CD4-positive, alpha-beta T cell treated with Interleukin-10 for 1 hour (primary cell): ENCODE results near the gene MYH15.

ENCODE experiments used
- DNase-seq: peaks from one replicate; pipeline ENCODE4 v3.0.0-alpha.2; 2020

The MYH15 gene

GRCh38 chr3:108468577-108468976, 41.8 kb downstream of the MYH15 start:
- DNase-seq = no peak

GRCh38 chr3:108462899-108463298, 47.5 kb downstream of the MYH15 start:
- no peak for DNase-seq

GRCh38 chr3:108461661-108462111, 48.7 kb downstream of the MYH15 start:
- DNase-seq = no peak

DNA sequence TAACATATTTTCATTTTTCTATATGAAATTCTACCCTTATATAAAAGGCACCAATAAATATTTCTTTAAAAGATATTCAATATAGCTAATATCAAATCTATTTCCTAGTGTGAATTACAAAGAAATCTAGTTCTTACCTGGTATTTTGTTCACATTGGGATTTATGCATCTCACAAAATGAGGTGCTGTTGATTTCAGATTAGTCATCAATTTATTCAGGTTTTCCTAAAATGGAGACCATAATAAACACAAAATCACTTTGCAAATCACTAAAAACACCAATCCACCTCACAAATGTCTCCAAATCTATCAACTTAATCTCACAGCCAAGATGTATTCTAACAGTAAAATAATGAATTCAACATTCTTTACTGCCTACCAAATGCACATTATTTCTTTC, 51.2 kb downstream of the MYH15 start:
- no peak for DNase-seq

GRCh38 chr3:108455212-108455705, 55.1 kb downstream of the MYH15 start:
- no peak for DNase-seq

GRCh38 chr3:108453565-108453964, 56.8 kb downstream of the MYH15 start:
- DNase-seq = no peak

DNA sequence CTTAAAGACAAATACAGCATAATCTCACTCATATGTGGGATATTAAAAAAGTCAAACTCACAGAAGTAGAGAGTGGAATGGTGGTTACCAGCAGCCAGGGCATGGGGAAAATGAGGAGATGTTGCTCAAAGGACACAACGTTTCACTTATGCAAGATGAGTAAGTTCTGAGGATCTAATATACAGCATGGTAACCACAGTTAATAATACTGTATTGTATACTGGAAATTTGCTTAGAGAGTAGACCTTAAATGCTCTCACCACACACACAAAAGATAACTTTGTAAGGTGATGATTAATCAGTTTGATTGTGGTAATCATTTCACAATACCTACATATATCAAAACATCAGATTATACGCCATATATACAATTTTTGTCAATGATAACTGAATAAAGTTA, 60.0 kb downstream of the MYH15 start:
- DNase-seq = no peak

DNA sequence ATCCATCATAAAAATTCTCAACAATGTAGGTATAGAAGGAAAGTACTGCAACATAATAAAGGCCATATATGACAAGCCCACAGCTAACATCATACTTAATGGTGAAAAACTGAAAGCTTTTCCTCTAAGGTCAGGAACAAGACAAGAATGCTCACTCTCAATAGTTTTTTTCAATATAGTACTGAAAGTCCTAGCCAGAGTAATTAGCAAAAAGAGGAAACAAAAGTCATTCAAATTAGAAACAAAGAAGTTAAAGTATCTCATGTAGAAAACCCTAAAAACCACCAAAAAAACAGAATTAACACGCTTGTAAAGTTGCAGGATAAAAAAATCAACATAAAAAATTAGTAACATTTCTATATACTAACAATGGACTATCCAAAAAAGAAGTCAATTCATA, 61.8 kb downstream of the MYH15 start:
- DNase-seq = no peak

GRCh38 chr3:108447096-108447847, 63.1 kb downstream of the MYH15 start:
- no peak for DNase-seq

DNA sequence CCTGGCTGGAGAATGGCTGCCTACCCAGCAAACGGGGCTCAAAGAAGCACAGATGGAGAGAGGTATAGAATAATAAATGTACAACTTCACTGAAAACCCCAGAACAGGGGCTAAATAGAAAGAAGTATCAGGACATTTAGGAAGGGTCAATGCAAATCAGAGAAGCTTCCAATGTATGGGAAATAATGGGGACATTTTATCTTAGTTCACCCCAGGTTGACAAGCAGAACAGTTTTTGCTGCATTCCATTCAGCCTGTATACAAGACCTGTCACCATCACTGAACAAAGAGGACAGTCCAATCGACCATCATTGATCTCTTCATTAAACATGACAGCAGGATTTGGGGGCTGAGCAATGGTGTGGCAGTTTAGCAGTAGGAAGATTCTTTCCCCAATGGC, 68.1 kb downstream of the MYH15 start:
- DNase-seq = no peak

GRCh38 chr3:108441518-108441917, 68.9 kb downstream of the MYH15 start:
- DNase-seq = no peak

GRCh38 chr3:108441071-108441507, 69.3 kb downstream of the MYH15 start:
- DNase-seq = no peak

DNA sequence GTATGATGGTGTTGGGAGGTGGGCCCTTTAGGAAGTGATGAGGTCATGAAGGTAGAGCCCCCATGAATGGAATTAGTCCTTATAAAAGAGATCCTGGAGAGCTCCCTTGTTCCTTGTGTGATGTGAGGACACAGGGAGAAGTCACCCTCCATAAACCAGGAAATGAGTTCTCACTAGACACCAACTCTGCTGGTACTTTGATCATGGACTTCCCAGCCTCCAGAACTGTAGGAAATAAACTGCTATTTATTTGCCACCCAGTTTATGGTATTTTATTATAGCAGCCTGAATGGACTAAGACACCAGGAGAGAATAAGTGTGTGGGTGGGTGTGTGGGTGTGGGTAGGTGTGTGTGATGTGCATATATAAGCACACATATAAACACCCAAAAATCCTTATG, 71.9 kb downstream of the MYH15 start:
- DNase-seq = no peak

DNA sequence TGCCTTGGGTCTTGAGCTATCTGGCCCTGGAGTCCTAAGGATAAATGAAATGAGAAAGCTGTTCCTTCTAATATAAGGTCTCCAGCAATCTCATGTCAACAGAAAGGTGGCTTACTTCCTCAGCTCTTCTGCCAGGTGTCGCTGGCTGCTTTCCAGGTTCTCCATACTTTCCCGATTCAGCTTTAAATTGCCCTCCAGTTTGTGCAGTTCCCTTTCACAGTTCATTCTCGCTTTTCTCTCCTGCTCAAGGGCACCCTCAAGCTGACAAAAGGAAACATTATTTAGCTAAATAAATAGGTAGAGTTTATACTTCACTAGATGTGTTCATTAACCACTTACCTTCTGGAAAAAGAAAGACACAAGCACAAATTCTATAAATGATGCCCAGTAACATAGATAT, 73.0 kb downstream of the MYH15 start:
- DNase-seq = no peak

- DNase-seq = no peak
Observed at GRCh38 chr3:108433928-108434327, 76.5 kb downstream of the MYH15 start.

GRCh38 chr3:108432431-108432830, 78.0 kb downstream of the MYH15 start:
- DNase-seq = no peak

DNA sequence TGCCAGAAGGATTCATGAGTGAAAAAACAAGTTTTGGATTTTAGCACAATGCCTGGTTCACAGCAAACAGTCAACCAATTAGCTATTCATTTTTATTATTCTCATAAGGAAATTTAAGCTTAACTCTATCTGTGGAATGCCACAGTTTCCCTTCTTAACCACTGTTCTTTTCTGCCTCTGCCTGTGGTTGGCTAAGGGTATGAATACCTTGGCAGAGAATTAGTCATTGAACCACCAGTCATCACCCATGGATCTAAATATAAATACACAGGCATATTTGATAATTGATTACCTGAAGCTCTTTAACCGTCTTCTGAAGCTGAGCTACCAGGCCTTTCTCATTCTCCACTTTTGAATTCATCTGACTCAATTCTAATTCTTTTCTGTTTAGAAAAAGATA, 79.9 kb downstream of the MYH15 start:
- DNase-seq = no peak

- DNase-seq = no peak
Observed at GRCh38 chr3:108428586-108428985, 81.8 kb downstream of the MYH15 start.

DNA sequence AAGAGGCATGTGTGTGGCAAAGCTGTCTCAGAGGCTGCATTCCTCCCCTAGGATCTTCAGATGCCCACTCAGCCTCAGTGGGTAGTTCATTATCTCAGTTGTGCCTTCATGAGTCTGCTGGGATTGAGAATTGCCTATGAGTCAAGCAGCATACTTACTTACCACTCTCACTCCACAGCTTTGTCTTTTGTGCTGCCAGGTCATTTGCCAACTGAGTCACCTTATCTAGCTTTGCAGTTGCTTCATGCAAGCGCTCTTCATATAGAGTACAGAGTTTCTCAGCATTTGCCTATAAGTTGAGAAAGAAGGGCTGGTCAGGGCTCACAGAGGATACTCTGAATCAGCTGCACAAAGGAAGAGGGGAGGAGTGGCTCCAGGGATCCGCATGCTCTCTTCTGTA, 89.5 kb downstream of the MYH15 start:
- DNase-seq = no peak

DNA sequence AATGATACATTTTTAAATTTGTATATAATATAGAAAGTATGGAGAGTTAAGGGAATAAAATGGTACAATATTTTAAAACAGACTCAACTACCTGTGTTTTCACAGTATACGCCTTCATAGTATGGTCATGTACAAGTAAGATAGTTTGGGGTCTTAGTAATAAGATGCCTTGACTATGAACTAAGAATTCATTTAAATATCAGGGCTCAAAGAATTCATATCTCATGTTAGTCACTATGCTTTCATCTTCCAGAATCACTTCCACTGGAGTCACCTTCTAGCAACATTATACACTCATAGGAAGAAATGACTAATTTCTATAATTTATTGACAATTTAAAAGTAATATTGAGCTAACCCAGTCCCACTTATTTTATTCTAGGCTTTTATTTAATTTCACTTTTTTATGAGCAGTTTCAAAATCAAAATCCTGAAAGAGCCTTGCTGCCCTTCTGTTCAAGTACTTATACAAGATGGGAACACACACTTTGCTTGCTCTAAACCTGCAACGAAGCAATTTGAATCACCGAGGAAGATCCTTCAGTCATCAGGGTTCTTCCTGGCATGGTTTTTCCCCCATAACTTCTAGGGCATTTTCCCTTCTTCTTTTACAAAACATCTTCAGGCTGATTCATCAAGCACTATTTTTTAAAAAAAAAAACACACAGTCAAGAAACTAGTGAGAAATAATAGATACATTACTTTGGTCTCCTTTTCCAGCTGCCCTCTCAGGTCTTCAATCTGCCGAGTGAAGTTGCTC, 94.1 kb downstream of the MYH15 start:
- DNase-seq = no peak

DNA sequence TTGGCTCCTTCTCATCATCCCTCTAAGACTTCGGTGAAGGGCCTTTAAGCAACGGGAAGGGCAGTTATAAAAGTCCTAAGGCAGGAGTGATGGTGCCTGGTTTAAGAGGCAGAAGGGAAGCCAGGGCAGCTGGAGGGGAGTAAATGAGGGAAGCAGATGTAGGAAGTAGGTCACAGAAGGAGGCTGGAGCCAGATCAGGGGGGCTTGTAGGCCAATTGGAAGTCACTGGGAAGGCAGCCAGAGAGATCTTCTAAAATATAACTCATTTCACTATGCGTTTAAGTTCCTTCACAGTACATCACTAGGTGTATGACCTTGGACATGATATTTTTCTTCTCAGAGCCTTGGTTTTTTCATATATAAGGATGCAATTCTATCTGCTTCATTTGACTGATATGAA, 94.7 kb downstream of the MYH15 start:
- no peak for DNase-seq

DNA sequence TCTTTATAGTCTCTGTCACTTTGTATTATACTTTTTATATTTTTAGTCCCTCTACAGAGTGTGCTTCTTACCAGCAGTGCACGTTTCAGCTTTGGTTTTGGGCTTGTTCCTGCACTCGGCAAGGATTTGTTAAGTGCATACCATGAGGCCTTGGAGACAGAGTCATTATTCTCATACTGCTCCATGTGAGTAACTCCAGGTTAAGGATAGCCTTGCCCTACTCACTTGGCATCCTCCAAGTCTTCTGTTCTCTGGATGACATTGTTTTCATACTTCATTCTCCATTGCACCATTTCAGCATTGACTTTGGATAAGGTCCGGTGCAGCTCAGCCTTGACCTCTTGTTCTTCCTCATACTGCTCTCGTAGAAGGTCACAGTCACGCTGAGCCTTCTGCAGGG, 96.4 kb downstream of the MYH15 start:
- DNase-seq = no peak

GRCh38 chr3:108412121-108412750, 98.2 kb downstream of the MYH15 start:
- no peak for DNase-seq

DNA sequence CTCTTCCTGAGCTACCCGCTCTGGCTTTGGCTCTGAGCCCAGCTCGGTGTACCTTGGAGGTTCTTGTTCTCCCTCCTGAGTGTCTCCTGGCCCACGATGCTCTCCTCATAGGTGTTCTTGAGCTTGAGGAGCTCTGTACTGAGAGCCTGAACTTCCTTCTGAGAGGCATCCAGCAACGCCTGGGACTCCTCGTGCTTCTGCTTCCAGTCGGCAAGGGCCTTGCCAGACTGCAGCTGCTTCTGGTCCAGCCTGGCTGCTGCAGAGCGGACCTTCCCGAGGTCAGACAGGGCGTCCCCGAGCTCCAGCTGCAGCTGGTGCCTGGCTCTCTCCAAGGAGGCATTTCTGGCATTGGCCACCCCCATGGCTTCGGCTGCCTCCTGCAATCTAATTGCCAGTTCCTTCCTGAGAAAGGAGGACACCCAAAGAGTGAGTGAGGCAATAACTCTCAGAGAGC, 99.8 kb downstream of the MYH15 start:
- no peak for DNase-seq
